Measurements from ENCODE around the gene NOL3.

The NOL3 gene

DNA sequence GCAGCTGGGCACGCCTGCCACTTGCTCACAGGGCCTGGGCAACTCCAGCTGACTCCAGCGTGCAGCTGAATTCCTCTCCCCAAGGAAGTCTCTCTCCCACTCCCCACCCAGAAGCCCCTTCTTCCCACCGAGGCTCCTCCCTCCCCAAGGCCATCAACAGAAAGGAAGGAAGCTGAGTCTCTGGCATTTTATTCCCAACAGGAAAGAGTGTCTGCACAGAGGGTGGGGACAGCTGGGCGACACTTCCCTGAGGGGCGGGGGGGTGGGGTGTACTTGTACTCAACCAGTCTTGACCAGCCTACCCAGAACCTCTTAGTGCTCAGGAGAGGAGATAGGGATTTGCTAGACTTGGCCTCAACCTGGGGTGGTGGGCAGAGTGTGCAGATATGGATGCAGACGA lies 19.7 kb downstream of the NOL3 start, which contains the start of gene EXOC3L1:
Gene EXOC3L1 (minus strand): TSS at position 96 of the 400 bp plus-strand sequence. CDS start 460 bp downstream, outside the sequence.
- DNase-seq (ENCODE audit: low read depth in 2 of 2) = no peak

DNA sequence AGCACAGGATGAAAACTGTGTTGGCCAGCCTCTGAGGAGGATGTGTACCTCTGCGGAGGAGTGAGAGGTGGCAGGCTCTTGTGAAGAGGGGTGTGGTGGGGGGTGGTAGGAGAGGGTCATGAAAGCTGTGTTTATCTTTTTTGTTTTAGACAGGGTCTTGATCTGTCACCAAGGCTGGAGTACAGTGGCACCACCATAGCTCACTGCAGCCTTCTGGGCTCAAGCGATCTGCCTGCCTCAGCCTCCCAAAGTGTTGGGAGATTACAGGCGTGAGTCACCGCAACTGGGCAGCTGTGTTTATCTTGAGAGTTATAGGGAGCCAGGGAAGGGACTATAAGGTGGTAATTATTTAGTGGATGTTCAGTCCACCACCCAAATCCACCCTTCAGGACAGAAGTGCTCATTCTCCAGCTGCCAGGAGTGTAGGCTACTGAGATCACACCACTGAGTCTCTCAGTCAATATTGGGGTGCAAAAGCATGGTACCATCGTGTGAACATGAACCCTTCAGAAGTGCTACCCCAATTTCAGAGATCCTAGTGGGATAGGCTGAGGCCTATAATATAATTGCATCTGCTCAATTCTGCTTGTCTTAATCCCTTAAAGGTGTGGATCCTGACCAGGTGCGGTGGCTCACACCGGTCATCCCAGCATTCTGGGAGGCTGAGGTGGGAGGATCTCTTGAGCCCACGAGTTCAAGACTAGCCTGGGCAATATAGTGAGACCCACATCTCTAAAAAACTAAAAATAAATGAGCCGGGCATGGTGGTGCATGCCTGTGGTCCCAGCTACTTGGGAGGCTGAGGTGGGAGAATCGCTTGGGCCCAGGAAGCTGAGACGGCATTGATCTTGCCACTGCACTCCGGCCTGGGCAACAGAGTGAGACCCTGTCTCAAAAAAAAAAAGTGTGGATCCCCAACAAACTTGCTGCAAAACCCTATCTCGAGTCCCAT lies 20.4 kb downstream of the NOL3 start:
- DNase-seq (ENCODE audit: low read depth in 2 of 2) = no peak

DNA sequence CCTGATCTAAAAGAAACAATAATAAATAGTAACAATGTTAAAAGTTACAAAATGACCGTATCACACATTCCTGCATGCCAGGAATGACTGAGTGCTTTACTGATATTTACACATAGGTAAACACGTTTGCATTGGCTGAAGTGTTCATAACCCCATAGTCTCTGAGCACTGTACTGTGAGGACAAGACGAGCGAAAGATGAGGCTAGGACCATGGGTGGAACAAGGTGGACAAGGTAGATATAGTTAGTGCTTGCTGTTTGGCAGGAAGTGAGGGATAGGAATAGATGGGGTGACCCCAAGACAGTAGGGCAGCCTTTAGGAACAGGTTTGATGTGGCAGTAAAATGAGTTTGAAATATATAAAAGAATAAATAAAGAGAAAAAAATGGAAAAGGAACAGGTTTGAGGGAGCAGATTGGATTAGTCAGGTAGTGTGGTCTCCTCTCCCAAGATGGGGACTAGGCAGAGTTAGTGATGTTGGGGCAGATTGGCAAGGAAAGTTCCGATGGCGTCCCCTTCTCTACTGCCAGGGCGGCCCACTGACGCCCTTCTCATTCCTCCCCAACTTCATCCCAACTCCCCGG lies 21.2 kb downstream of the NOL3 start:
- no peak for DNase-seq (ENCODE audit: low read depth in 2 of 2)

DNA sequence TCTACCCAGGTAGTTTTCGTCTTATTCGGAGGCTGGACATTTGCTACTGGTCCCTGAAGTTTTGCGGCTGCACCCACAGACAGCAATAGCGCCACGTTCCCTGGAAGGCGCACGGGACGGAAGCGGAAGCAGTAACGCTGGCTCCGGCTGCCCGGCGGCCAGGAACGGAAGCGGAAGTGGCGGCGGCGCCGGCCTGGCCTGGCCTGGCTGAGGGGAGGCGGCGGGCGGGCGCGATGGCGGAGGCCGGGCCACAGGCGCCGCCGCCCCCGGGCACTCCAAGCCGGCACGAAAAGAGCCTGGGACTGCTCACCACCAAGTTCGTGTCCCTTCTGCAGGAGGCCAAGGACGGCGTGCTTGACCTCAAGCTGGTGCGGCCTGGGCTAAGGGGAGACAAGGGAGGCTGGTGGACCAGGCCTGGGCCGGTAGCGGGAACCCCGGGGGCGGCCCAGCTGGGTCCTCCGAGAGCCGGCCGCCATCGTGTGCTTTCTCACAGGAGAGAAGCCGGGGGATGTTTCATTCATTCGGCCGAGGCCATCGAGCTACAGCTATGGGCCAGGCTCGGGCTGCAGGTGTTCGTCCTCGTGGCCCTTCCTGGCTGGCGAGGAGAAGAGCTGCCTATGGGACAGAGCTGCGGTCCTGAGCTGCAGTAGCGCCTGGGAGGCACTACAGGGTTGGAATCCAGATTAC lies 21.8 kb downstream of the NOL3 start, which contains the start of gene E2F4:
Gene E2F4 (plus strand): TSS at position 161 of the 687 bp plus-strand sequence. CDS start 73 bp downstream, at position 234.
- DNase-seq (ENCODE audit: low read depth in 2 of 2) = peak; percentile 77 to 80

DNA sequence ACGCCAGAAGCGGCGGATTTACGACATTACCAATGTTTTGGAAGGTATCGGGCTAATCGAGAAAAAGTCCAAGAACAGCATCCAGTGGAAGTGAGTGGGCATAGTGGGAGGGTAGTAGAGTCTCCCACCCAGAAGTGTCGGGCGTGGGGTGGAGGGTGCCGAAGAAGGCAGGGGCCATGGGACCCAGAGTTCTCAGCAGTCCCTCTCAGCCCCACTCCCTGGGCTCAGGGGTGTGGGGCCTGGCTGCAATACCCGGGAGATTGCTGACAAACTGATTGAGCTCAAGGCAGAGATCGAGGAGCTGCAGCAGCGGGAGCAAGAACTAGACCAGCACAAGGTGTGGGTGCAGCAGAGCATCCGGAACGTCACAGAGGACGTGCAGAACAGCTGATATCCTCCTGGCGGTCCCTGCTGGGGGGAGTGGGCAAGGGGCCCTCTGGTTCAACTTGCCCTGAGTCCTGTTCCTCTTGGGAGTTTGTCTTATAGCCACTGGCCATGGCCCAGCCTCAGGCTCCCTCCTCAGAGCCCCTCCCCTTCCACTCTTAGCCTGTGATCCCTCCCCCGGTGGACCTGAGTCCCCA lies 22.5 kb downstream of the NOL3 start:
- DNase-seq (ENCODE audit: low read depth in 2 of 2) = no peak

DNA sequence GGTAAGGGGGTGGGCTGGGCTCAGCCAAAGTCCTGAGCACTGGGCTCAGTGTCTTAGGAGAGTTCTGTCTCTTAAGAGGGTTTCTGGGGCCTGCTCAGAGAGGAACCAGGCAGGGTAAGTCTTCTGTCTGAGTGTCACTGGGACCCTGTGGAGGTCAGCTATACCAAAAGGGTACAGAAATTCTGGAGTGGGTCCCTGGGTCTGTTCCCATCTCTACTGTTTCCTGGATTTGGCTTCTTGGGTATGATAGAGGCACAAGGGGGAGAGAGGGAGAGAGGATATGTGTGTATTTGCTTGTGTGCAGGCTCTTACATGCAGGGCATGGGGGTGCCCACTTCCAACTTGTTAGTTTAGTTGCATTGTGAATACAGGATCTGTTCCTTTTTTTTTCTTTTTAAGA lies 23.2 kb downstream of the NOL3 start:
- no peak for DNase-seq (ENCODE audit: low read depth in 2 of 2)

DNA sequence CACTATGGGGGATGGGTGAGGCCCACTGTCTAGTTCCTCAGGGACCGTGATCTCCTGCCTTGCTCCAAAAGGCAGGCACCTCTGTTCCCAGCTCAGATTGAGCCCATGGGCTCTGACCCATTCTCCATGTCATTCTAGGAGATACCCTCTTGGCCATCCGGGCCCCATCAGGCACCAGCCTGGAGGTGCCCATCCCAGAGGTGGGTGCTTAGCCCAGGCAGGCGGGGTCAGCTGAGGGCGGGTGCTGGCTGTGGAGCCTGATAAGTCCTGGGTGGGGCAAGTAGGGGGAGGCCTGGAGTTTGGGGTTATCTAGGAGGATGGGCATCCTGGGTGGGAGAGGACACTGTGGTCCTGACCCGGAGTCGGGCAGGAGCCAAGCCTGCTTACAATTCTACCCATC lies 23.9 kb downstream of the NOL3 start:
- DNase-seq (ENCODE audit: low read depth in 2 of 2) = no peak

DNA sequence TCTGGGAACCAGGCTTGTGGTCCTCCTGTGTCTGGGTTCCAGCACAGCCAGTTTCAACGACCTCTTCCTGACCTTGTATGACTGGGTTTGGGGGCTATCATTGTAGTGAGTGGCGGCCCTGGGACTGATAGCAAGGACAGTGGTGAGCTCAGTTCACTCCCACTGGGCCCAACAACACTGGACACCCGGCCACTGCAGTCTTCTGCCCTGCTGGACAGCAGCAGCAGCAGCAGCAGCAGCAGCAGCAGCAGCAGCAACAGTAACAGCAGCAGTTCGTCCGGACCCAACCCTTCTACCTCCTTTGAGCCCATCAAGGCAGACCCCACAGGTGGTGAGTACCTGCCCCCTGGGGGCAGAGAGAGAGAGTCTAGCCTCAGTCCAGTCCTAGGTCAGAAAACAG lies 25.3 kb downstream of the NOL3 start:
- no peak for DNase-seq (ENCODE audit: low read depth in 2 of 2)

DNA sequence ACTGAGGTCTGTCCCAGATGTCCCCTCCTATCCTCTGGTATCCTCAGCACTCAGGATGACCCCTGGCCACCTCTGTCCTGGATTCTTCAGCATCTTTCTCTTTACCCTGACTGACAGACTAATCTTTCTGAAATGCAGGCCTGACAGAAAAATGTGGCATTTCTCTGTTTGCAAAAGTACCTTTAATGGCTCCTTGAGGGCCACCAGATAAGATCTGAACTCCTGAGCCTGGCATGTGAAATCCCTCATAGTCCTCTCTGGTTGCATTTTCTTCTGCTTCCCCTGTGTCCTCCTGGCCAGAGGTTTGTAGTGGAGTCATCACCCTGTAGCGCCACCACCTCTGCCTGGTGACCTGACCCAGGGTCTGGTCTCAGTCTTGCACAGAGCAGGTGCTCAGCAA lies 26.5 kb downstream of the NOL3 start:
- DNase-seq (ENCODE audit: low read depth in 2 of 2) = no peak

DNA sequence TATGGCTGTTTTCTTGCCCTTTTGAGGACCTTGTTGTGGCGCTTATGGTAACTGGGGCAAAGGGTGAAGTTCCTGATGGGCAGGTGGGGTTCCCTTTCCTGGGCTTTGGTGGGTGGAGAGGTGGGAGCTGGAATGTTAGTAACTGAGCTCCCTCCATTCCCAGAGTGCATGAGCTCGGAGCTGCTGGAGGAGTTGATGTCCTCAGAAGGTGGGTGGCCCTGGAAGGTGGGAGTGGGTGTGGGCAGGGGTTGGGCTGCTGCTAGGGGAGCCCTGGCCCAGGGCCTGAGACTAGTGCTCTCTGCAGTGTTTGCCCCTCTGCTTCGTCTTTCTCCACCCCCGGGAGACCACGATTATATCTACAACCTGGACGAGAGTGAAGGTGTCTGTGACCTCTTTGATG lies 27.4 kb downstream of the NOL3 start:
- DNase-seq (ENCODE audit: low read depth in 2 of 2) = no peak

DNA sequence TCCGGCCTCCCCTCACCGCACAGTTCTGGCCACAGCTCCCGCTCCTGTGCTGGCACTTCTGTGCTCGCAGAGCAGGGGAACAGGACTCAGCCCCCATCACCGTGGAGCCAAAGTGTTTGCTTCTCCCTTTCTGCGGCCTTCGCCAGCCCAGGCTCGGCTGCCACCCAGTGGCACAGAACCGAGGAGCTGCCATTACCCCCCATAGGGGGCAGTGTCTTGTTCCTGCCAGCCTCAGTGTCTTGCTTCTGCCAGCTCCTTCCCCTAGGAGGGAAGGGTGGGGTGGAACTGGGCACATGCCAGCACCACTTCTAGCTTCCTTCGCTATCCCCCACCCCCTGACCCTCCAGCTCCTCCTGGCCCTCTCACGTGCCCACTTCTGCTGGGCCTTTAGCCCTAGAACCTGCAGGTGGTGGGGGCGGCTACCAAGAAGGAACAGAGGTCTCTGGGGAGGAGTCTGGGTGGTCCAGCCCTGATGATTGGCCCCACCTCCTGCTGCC lies 27.9 kb downstream of the NOL3 start:
- DNase-seq (ENCODE audit: low read depth in 2 of 2) = no peak

DNA sequence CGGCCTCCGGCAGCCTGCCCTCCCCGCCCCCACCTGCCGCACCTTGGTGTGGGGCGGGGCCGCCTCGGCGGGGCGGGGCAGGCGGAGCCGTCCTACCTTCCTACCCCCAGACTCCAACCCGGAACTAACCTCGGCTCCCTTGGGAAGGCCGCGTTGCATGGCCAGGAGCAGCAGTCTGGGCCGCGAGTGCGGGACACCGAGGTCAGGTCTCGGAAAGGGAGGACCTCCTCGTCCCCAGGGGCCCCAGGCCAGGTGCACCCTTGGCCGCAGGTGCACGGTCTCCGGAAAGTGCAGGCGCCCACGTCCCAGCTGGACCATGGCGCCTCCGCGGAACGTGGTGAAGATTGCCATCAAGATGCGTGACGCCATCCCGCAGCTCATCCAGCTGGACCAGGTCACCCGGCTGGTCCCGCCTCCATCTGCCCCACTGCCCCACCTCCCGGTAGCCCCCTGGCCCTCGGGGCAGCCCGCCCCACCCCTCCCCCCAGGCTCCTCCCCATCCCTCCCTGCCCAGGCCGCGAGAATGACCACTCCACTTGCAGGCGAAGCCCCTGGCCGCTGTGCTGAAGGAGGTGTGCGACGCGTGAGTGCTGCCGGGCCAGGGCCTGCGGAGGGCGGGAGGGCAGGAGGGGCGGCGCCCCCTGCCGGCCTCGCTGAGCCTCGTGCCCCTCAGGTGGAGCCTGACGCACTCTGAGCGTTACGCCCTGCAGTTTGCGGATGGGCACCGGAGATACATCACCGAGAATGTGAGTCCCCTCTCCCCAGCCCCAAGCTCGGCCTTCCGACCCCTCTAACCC lies 28.9 kb downstream of the NOL3 start, which contains the start of gene ELMO3:
Gene ELMO3 (plus strand): TSS at position 121 of the 797 bp plus-strand sequence. CDS start 196 bp downstream, at position 317.
- no peak for DNase-seq (ENCODE audit: low read depth in 2 of 2)

DNA sequence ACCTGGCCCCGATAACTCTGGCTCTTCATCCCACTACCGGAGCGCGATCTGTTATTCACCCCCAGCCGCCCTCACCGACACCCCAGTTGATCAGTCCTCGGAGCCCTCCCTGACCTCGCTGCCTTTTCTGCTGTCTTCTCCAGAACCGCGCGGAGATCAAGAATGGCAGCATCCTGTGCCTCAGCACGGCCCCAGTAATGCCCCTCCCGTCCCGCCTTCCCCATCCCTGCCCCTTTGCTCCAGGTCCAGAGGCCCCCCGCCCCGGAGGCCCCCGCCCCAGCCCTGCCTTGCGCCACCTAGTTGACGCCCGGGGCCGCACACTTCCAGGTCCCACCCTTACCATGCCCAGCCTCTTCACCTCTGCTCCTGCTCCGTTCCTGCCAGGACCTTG lies 29.5 kb downstream of the NOL3 start:
- no peak for DNase-seq (ENCODE audit: low read depth in 2 of 2)

DNA sequence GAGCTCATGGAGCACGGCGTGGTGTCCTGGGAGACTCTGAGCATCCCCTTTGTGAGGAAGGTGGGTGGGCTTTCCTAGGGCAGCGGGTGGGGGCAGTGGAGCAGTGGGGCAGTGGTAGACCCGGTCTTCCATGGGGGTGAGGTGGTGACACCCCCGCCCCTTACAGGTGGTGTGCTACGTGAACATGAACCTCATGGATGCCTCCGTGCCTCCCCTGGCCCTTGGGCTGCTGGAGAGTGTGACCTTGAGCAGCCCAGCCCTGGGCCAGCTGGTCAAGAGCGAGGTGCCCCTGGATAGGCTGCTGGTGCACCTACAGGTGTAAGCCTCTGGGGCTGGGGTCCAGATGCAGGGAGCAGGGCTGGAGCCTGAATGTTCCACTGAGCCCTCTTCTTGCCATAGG lies 30.2 kb downstream of the NOL3 start:
- DNase-seq (ENCODE audit: low read depth in 2 of 2) = no peak

DNA sequence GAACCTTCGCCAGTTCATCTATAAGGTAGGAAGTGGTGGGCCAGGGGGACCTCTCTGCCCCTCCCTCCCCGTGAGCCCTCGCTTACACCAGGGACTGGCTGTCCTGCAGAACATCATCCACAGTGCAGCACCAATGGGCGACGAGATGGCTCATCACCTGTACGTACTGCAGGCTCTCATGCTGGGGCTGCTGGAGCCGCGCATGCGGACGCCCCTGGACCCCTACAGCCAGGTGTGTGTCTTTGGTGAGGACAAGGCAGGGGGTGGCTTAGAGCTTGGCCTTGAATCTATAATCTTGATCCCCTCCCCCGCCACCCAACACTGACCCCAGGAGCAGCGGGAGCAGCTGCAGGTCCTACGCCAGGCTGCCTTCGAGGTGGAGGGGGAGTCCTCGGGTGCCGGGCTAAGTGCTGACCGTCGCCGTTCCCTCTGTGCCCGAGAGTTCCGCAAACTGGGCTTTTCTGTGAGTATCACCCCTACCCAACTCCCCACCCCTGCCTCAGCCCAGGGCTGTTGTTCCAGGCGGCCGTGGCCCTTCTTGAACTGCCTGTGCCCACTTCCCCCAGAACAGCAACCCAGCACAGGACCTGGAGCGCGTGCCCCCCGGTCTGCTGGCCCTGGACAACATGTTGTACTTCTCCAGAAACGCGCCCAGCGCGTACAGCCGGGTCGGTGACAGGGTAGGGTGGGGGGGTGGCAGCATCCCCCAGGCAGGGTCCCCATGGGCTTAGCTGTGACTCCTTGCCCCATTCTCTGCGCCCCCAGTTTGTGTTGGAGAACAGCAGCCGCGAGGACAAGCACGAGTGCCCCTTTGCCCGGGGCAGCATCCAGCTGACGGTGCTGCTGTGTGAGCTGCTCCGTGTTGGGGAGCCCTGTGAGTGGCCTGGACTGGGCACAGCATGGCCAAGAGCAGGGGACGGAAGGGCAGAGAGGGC lies 31.3 kb downstream of the NOL3 start:
- DNase-seq (ENCODE audit: low read depth in 2 of 2) = no peak

DNA sequence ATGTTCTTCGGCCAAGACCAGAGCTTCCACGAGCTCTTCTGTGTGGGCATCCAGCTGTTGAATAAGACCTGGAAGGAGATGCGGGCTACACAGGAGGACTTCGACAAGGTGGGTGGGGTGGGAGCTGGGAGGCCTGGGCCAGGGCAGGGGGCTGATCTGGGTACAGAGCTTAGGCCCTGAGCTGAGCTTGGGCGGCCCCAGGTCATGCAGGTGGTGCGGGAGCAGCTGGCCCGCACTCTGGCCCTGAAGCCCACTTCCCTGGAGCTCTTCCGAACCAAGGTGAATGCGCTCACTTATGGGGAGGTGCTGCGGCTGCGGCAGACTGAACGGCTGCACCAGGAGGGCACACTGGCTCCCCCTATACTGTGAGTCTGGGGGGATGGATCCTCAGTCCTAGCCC lies 32.1 kb downstream of the NOL3 start:
- no peak for DNase-seq (ENCODE audit: low read depth in 2 of 2)

DNA sequence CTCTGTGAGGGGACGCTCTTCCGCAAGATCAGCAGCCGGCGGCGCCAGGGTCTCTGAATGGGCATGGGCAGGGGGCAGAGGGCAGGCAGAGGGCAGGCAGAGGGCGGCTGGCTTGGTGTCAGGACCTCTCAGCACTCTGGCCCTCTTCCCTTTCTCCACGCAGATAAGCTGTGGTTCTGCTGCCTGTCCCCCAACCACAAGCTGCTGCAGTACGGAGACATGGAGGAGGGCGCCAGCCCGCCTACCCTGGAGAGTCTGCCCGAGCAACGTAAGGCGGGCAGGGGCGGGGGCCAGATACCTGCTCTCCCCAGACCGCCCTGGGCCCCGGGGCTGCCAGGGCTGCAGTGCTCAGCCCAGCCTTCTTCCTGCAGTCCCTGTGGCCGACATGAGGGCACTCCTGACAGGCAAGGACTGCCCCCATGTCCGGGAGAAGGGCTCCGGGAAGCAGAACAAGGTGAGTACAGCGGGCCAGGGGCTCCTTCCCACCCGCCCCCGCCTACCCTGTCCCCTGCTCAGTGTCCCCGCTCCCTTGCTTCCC lies 32.7 kb downstream of the NOL3 start:
- DNase-seq (ENCODE audit: low read depth in 2 of 2) = no peak

DNA sequence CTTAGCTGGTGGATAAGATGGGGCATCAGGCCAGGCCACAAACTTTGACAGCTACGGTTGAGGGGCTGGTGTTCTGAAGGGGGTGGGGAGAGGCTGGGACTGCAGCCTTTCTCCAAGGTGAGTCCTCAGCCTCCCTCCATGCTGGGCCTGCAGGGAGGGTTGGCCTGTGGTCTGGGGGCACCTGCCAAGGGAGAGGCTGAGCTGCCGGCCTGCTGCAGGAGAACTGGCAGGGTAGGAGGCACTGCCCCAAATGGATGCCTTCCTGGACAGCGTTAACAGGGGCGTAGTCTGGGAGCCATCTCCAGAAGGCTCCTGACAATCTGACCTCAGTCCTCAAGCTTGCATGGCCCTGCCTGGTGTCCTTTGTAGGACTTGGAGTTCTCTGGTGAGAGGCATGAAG lies 33.7 kb downstream of the NOL3 start:
- no peak for DNase-seq (ENCODE audit: low read depth in 2 of 2)

DNA sequence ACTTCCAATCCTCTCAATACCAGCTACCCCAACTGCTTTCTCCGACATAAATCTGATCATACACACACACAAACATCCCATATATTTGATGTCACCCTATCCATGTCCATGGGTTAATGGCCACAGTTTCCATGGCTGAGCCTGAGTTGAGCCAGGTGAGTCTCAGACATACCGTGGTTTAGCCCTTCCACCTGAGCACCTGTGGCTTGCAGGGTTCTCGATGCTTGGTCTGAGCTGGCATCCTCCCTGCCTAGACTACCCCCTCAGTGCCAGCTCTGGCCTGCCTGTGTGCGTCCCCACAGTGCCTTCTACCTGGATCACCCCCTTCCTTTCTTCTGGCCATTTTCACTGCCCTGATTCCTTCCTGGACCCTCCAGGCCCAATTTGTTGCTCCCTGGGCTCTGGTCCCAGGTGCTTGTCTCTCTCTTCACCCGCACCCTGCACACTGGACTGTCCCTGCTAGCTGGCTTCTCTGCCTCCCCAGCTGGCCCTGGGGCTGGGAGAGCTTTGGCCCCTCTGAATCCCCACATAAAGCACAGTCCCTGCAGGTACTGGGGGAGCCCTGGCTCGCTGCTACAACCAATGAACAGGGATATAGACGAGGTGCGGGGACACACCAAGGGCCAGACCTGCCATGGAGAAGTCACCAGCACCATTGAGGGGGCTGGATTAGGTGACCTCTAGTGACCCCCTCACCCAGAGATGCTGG lies 35.9 kb downstream of the NOL3 start:
- DNase-seq (ENCODE audit: low read depth in 2 of 2) = no peak
